Muscle layer of duodenum (tissue), 2 donors: ENCODE results near the gene FOXQ1.
"Not testable (repeated sequence)": the region's sequence is repeated elsewhere in the genome, so short reads cannot be mapped to it uniquely, and the experiment has no call there.

Experiments used
- H3K27ac ChIP-seq: one replicate; pipeline ENCODE4 v1.7.0; 2013; ENCODE audit warnings: mild to moderate bottlenecking, low read length
- H3K27me3 ChIP-seq: one replicate; pipeline ENCODE4 v1.7.0; 2013; ENCODE audit warnings: low read depth, mild to moderate bottlenecking, control low read depth, low read length
- H3K36me3 ChIP-seq, 2 donors: one replicate each; pipeline ENCODE4 v1.7.0; 2013; ENCODE audit warnings: low read length in 2 of 2, control low read depth in 1 of 2, mild to moderate bottlenecking in 1 of 2; ENCODE audit not compliant: insufficient read depth in 2 of 2, control insufficient read depth in 1 of 2
- H3K4me1 ChIP-seq, 2 donors: one replicate each; pipeline ENCODE4 v1.7.0; 2013; ENCODE audit warnings: low read length in 2 of 2, mild to moderate bottlenecking in 2 of 2, control low read depth in 1 of 2, moderate library complexity in 1 of 2; ENCODE audit not compliant: insufficient read depth in 2 of 2, control insufficient read depth in 1 of 2
- H3K4me3 ChIP-seq, 2 donors: one replicate each; pipeline ENCODE4 v1.7.0; 2013; ENCODE audit warnings: low read length in 2 of 2, low read depth in 1 of 2, mild to moderate bottlenecking in 1 of 2
- H3K9me3 ChIP-seq, 2 donors: one replicate each; pipeline ENCODE4 v1.7.0; 2013; ENCODE audit warnings: low read length in 2 of 2, control low read depth in 1 of 2, mild to moderate bottlenecking in 1 of 2; ENCODE audit not compliant: control insufficient read depth in 1 of 2
- donor health status: healthy.

FOXQ1 gene

DNA sequence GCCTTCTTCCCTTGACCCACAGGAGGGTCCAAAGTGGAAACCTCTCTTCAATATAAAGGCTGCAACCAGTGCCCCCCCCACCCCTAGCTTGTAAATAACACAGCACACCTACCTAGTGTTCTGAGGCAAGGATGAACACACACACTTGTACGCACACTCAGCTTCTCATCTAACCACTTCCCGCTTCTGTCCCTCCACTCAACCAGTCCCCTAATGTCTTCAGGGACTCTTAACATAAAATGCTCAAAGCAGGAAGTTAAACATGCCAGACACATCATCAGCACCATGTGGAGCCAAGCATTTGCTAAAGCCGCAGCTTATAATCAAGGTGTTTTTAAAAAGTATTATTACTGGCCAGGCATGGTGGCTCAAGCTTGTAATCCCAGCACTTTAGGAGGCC, 35.3 kb downstream of the FOXQ1 start:
- Histone ChIP-seq H3K9me3 (peaks cover 8 to 19% of the 10 kb centered on the region in 2 donors), H3K4me3 (no peak overlapping the region), H3K27ac (no peak overlapping the region)

DNA sequence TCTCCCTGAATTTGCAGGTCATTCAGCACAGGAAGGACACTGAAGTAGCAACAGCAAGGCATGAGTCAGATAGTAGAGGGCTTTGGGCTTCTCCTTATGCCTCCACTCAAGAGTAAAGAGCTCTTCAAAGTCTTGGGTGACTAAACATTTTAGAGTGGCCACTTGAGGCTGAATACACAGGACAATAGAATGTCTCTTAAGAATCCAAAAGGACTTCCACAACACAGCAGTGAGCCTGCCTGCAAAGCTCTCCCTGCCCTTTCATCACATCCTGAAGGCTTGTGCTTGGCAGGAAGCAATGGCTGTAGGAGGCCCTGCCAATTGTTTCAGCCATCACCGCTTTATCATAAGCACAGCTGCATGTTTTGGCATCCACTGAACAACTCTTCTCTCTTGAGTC, 36.8 kb downstream of the FOXQ1 start:
- no peak overlapping the region for H3K4me3 ChIP-seq
- H3K4me1 ChIP-seq, result no peaks in the 10 kb centered on the region
- peaks cover 8 to 23% of the 10 kb centered on the region in 2 donors for H3K9me3 ChIP-seq
- no peaks in the 10 kb centered on the region for H3K36me3 ChIP-seq
- no peaks in the 10 kb centered on the region for H3K27me3 ChIP-seq
- H3K27ac ChIP-seq, result no peak overlapping the region

More for the DNA sequence above, 35.3 kb downstream of the FOXQ1 start:
- no peaks in the 10 kb centered on the region for H3K27me3 ChIP-seq
- no peaks in the 10 kb centered on the region for H3K4me1 ChIP-seq
- H3K36me3 ChIP-seq, result no peaks in the 10 kb centered on the region

DNA sequence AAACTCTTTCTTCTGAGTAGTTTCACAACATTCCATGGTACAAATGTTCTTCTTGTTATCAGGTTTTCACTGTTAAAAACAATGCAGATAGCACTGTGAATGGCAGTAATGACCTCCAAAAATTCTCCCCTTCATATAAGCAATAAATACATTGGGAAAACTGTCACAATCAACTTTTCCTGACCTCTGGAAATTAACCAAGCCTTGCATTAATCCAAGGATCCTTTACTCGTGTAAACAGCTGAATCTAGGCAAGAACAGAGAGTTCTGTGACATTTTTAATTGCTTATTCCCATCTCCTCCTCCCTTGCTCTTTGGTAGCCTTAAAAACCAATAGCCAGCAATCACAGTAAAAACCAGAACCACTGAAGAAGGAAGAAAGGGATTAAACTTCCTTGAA, 37.8 kb downstream of the FOXQ1 start:
- Histone ChIP-seq H3K36me3 (no peaks in the 10 kb centered on the region), H3K27me3 (no peaks in the 10 kb centered on the region), H3K27ac (no peak overlapping the region), H3K4me1 (no peaks in the 10 kb centered on the region), H3K4me3 (no peak overlapping the region), H3K9me3 (peaks cover 8 to 15% of the 10 kb centered on the region in 2 donors)

- Histone ChIP-seq H3K9me3 (peaks cover 8 to 15% of the 10 kb centered on the region in 2 donors), H3K4me3 (no peak overlapping the region), H3K4me1 (no peaks in the 10 kb centered on the region)
These were observed 39.6 kb downstream of the FOXQ1 start for GRCh38 chr6:1351381-1352008.

GRCh38 chr6:1355068-1355467, 43.2 kb downstream of the FOXQ1 start:
- H3K27me3 ChIP-seq, H3K4me3 ChIP-seq, H3K27ac ChIP-seq, H3K36me3 ChIP-seq, H3K4me1 ChIP-seq: not testable (repeated sequence)
- H3K9me3 ChIP-seq, result peaks cover 8 to 15% of the 10 kb centered on the region in 2 donors

More at GRCh38 chr6:1351381-1352008, 39.6 kb downstream of the FOXQ1 start:
- Histone ChIP-seq H3K36me3 (no peaks in the 10 kb centered on the region), H3K27me3 (no peaks in the 10 kb centered on the region), H3K27ac (no peak overlapping the region)

GRCh38 chr6:1361717-1362116, 49.8 kb downstream of the FOXQ1 start:
- not testable (repeated sequence) for H3K27ac ChIP-seq, H3K9me3 ChIP-seq, H3K4me3 ChIP-seq, H3K27me3 ChIP-seq, H3K36me3 ChIP-seq, H3K4me1 ChIP-seq

DNA sequence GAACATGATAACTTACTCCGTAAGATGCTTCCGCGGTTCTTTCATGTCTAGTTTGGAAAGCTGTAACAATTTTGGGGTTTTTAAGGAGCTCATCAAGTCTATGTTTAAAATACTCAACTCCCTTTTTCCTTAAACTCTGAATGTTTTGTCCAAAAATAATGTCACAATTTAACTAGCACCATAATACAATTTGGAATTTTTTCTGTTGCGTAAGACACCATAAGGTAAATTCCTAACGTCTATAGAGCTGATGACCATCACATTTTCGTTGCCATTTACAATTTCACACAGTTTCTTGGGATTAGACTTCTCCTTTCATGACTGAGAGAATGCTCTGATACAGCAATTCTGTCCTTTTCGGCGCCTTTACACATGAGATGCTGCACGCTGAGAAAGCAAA, 50.7 kb downstream of the FOXQ1 start:
- no peaks in the 10 kb centered on the region for H3K36me3 ChIP-seq

GRCh38 chr6:1363298-1363697, 51.4 kb downstream of the FOXQ1 start:
- Histone ChIP-seq H3K9me3 (peaks cover 0 to 2% of the 10 kb centered on the region in 2 donors), H3K4me1 (no peaks in the 10 kb centered on the region), H3K27ac (no peak overlapping the region), H3K4me3 (no peak overlapping the region), H3K27me3 (no peaks in the 10 kb centered on the region), H3K36me3 (no peaks in the 10 kb centered on the region)

More for the DNA sequence above, 50.7 kb downstream of the FOXQ1 start:
- Histone ChIP-seq H3K9me3 (peaks cover 0 to 2% of the 10 kb centered on the region in 2 donors), H3K27ac (no peak overlapping the region), H3K4me1 (no peaks in the 10 kb centered on the region), H3K27me3 (no peaks in the 10 kb centered on the region), H3K4me3 (no peak overlapping the region)

GRCh38 chr6:1363729-1364572, 52.1 kb downstream of the FOXQ1 start:
- Histone ChIP-seq H3K27me3 (no peaks in the 10 kb centered on the region), H3K4me3 (no peak overlapping the region), H3K27ac (no peak overlapping the region), H3K4me1 (no peaks in the 10 kb centered on the region), H3K36me3 (no peaks in the 10 kb centered on the region), H3K9me3 (peaks cover 0 to 2% of the 10 kb centered on the region in 2 donors)
